ENCODE measurements around the gene ABT1. TPM values are rescaled to one million over a fixed set of nuclear protein-coding genes. Genes with fewer than 3 reads are reported as not detected.

The ABT1 gene
- total and polyA plus RNA-seq, 2 donors = 12.3 to 19.6 TPM

Other genes with a start within 250 kb of the ABT1 start
- gene BTN3A2, start 231.8 kb upstream of the ABT1 start, total RNA-seq = 13.6 TPM
- gene BTN3A2, start 231.8 kb upstream of the ABT1 start, polyA plus RNA-seq = 23.9 TPM
- gene BTN2A2, start 213.8 kb upstream of the ABT1 start, total RNA-seq = 10.8 TPM
- 9.6 TPM for gene BTN2A2, start 213.8 kb upstream of the ABT1 start, polyA plus RNA-seq
- 39.8 TPM for gene BTN3A1, start 194.7 kb upstream of the ABT1 start, total RNA-seq
- gene BTN3A1, start 194.7 kb upstream of the ABT1 start, polyA plus RNA-seq = 13.3 TPM
- 37.6 TPM for gene BTN3A3, start 156.4 kb upstream of the ABT1 start, total RNA-seq
- gene BTN3A3, start 156.4 kb upstream of the ABT1 start, polyA plus RNA-seq = 16.1 TPM
- gene BTN2A1, start 139.0 kb upstream of the ABT1 start, total RNA-seq = 15.8 TPM
- gene BTN2A1, start 139.0 kb upstream of the ABT1 start, polyA plus RNA-seq = 38.0 TPM
- 0.16 TPM for gene BTN1A1, start 96.7 kb upstream of the ABT1 start, total RNA-seq
- not detected for gene BTN1A1, start 96.7 kb upstream of the ABT1 start, polyA plus RNA-seq
- 71.5 TPM for gene HMGN4, start 58.6 kb upstream of the ABT1 start, total RNA-seq
- gene HMGN4, start 58.6 kb upstream of the ABT1 start, polyA plus RNA-seq = 90.7 TPM
- 43.1 TPM for gene ZNF322, start 62.8 kb downstream of the ABT1 start, total RNA-seq
- gene ZNF322, start 62.8 kb downstream of the ABT1 start, polyA plus RNA-seq = 13.0 TPM

Data from urinary bladder (tissue), 2 donors.